GM19455 (cell line): ENCODE results near the gene PRLHR.

Experiments used
- ATAC-seq: cut with Tn5 transposase; IDR thresholded peaks from one replicate; pipeline ENCODE4 v1.9.1; 2021; ENCODE audit not compliant: unreplicated experiment

The PRLHR gene

DNA sequence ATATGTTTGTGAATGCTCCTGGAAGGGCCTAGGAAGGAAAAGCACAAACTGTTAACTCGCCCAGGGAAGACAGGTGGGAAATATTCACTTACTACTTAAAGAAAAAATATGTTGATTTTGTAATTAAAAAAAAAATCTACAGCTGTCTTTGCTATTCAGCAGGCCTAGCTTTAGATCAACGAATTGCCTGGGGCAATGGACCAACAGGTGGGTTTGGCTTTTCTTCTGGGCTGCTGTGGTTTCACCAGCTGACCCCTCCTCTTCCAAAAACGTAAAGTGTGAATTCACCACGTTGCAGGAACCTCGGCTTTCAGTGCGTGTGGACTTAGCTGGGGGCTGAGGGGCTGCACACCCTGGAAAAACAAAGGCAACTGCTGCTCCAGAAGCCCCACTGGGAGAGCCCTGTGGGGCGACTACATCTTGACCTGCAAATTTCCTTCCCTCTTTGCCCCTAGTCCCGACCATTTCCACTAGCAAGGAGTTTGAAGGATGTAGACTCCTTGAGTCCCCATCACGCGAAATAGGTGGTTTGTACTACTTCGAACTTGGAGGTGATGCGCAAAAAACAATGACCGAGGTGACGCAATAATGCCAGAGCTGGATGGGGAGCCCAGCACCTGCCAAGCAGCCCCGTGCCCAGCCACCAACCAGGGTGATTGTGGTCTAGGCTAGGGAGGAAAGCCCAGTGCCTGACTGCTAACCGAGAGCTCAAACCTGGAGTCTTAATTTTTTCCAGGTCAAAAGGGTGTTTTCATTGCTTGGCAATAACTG lies 7.4 kb downstream of the PRLHR start:
- no peak for ATAC-seq

DNA sequence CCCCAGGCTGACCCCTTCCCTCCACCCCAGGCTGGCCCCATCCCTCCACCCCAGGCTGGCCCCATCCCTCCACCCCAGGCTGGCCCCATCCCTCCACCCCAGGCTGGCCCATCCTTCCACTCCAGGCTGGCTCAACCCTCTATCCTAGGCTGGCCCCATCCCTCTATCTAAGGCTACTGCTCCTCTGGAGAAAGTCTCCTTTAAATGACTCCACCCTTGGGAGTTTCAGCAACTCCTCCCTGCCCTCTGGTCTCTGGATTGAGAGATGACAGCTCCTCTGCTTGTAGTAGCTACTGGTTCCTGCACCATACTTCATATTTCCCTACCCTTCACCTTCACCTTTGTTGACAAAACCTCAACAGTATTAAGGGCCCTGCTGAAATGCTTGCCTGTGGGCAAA lies 8.5 kb downstream of the PRLHR start:
- no peak for ATAC-seq

DNA sequence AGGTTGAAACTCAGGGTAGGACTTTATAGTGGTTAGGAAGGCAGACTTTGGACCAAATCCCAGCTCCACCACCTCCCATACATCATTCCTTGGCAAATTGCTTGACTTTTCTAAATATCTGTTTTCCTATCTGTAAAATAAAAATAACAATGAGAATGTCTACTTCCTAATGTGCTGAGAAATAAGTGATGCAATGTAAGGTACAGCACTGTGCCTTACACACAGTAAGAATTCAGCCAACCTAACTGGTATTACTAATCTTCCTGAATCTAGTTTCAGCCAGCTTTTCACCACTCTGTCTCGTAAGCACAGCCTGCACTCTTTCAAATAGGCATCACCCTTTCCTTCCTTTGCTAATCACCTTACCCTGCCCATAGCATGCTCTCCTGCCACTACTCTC lies 9.7 kb downstream of the PRLHR start:
- no peak for ATAC-seq

DNA sequence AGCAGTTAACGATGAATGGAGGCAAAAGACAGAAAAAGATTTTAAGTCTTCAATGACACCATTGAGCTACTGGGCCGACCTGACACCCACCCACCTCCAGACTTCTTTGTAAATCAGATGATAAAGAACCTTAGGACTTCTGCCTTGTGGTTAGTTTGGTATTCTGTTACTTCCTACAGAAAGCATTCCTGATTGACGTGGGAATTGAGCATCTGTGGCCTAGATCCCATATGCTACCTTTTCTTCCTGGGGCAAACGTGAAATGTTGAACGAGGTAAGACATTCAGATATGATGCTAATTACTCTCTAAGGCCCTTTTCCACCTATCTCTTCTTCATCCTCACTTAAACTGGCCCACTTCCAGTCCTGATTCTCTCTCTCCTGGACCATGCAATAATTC lies 10.2 kb downstream of the PRLHR start:
- no peak for ATAC-seq

DNA sequence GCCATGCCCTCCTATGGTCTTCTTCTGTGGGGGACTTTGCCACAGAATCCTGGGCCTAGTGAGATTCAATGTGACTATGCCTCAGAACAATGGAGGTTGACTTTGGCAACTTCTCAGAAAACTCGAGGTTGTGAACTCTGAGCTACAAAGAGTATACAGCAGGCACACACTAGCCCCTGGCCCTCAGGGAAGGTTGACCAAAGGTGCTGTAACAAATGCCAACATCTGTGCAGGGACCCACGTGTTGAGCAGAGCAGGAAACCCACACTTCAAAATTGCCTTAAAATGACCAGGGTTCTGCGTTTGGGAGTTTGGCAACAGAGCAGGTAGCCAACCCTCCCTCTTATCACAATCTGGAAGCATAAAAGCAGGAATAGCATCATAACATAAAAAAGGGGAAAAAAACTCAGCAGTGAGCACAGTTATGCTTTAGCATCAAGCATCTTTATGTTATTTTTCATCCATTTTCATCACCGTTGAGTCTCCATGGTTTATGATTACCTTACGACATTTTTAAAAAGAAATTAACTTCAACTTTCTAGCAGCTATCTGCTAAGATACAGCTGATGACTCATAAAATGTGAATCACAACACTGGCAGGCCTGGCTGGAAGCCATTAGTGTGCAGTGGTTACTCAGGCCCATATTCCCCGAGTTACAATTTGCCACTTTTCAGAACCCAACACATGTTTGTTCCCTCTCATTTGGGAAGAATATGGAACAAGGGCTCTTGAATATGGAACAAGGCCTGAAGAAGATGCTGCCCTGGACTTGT lies 11.1 kb downstream of the PRLHR start:
- ATAC-seq: no peak

DNA sequence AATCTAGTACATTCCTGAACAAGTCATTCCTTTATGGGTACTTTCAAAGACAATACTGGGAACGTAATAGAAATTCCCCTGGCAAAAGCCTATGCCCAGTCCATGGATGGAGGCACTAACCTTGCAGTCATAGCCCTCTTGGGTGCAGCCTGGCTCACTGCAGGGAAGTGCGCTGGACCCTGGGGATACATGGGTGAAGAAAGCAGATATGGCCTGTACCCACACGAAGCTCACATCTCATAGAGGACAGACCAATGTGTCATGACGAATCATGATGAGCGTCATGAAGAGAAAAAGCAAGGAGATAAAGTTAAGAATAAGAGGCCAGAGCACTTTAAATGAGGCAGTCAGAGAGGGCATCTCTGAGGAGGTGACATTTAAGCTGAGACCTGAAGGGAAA lies 11.8 kb downstream of the PRLHR start:
- ATAC-seq: no peak

DNA sequence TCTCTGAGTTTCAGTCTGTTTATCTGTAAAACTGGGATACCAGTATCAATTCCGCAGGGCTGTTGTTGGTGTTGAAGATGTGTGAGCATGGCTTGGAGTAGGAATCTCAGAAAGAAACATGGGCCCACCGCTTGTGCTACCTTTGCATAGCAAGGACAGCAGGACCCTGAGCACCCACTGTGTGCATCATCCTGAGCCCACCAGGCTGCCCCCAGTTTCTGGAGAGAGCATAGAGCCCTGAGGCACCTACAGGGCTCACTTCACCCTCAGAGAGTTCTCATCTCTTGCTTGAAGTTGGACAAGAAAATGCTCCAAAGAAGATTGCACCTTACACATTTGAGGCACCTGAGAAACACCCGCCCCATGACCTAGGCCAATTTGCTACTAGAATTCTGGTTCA lies 12.9 kb downstream of the PRLHR start:
- ATAC-seq: no peak

DNA sequence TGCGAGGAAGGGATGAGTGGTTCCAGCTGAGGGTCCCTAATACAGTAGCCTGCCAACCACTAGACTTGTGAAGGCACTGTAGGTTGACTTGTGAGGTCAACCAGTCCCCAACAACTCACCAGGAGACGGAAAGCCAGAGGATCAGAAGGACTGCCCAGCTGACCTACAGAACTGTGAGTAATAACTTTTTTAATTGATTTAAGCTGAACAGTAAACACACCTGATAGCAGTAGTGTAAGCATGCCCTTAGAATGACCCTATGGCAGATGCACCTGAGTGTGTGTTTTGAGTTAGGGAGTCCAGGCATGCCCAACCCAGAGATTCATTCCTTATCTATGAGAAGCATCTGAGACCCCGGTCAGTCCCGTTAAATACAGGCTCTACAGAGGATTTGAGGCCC lies 14.1 kb downstream of the PRLHR start:
- ATAC-seq: no peak

DNA sequence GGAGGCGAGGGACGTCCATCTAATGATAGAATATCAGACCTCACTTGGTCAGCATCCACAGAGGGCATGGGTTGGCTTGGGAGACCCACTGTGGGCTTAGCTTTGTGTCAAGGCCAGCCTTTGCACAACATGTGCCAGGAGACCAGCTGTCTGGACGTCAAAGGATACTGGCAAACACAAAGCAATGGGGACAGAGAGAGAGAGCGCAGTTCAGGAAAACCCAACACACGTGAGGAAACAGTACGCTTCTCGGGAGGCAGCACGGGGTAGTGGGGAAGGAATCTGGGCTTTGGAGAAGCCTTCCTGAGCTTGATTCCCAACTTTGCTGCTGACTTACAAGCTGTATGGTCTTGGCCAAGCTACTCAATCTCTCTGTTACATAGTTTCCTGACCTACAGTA lies 14.7 kb downstream of the PRLHR start:
- no peak for ATAC-seq

DNA sequence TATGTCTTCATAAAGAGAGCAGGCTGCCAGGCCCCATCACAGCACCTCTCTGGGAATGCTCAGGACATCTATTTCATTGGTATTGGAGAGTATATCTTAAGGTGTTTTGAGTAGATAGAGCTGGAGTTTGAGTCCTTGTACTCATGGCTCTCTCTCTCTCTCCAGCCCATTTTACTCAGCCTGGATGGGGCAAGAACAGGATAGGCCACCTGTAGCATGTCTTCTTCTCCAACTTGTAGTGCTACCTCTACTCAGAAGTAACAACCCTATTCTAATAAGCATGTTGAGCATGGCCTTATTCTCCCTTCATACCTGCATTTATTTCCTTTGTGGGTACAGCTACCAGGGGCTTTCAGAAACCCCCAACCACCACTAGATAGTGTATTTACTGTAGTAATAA lies 21.9 kb downstream of the PRLHR start:
- ATAC-seq: no peak

DNA sequence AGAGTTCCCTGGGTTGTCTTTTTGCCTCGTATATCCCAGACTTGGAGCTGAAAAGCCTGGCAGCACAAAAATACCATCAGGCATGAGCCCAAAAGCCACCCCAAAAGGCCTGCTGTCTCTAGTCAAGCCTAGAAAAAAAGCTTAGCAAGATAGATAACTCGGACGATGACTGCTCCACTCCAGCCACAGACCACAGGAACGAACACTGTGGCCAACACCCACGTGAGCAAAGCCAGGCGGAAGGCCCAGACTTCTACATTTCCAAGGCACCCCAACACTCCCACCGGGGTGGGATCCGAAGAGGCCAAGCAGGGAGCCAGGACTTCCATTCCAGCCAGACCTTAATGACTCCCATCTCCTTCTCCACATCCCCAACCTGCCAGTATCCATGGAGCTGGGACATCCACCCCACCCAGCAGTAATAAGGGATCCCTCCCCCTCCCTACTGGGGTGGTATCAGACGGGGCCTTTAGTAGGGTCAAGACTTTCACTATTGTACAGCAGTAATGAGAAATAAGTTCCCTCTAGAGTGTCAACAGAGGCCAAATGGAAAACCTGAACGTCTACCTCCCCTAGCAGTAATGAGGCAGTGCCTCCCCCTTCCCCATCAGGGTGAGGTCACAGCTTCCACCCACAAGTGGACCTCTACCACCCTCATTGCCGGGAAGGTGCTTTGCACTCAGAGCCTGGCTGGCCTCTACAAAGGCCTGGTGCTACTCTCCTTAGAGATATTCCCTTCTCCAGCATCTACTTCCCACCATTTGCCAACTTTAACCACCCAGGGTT lies 23.0 kb downstream of the PRLHR start:
- ATAC-seq: no peak

DNA sequence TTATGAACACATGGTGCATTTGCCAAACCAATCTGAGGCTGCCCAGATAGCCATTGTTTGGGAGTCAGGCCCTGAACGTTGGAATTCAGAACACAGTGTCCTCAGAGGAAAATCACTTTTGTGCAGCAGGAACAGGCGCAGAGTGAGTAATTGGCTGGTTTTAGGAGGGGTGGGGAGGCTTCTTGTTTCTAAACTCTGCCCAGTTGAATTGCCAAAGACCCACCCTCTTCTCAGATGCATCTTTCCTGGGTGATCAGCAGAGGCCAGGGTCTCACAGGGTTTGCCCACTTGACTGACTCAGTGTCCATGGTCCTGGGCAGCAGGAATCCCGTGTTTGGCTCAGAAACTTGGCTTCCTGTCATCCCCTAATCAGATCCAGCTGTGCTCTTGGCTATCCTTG lies 24.3 kb downstream of the PRLHR start:
- ATAC-seq: no peak

DNA sequence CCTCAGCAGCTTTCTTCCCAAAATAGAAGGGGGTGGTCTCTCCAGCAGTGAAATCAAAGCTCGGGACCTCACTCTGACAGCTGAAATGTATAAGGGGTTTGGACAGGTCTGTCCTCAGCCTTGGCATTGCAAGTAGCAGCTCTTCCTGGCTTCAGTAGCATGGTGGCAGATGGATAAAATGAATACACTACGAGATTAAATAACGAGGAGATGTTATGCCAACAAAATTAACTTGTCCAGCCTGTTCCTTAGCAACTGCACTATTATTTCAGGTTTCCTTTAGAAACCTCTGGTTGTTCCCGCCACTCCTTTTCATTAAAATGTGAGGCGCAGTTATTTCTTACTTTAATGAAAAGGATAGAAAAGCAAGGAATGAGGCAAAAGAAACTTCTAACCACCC lies 24.9 kb downstream of the PRLHR start:
- ATAC-seq: no peak

DNA sequence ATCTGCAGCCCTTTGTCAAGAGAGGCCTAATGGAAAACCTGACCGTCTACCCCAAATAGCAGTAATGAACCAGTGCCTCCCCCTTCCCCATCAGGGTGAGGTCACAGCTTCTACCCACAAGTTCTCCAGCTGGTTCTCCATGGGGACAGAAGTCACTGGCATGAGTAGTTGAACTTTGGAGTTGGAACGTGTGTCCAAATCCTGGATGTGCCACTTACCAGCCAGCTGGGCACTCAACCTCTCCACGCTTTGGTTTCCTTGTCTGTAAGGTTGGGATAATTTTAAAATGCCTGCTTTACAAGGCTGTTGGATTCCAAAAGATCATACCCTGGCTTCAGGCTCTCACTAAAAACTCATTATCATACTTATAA lies 25.6 kb downstream of the PRLHR start:
- ATAC-seq: no peak

DNA sequence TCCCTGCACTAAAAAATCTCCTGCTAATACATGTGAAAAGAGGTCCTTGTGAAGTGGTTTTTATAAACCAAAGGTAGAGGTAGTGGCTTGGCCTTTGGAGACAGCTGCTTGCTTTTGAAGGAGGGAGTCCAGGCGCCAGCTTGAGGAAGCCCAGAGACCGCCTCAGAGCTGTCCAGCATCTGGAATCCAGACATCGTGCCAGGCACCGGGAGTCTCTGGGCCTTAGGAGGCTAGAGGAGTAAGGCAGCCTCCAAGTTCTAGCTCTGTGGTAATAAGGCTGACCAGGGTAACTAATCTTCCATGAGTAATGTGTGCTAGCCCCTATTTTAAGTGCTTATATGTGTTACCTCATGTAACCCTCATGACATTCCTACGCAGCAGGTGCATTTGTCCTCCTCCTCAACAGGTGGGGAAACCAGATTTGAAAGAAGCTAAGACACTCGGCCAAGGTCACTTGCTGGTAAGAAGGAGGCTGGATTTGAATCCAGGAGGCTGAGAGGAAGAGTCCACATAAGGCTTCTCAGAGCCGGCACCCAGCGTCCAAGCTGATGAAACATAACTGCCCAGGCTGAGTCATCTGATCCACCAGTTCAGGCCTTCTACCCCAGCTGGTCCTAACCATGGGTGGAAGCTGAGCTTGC lies 26.1 kb downstream of the PRLHR start:
- no peak for ATAC-seq

DNA sequence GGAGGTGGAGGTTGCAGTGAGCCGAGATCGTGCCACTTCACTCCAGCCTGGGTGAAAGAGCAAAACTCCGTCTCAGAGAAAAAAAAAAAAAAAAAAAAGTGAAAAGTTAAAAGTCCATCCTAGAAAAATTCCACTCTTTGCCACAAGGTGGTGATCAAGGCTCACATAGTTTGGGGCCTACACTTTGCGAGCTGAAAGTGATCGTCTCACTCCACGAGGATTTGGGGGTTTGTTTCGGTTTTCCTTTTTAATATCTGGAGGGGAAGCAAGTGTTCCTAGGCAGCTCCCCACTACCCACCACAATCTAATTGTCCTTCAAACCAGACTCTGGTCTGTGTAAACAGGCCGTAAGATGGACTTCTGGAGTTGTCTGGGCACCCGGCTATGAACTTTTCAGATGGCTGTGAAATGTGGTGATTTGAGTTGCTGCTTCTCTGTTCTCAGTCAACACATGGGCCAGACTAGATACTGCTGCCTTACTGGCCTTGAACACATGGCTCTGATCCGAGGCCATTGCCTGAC lies 27.1 kb downstream of the PRLHR start:
- ATAC-seq: no peak

DNA sequence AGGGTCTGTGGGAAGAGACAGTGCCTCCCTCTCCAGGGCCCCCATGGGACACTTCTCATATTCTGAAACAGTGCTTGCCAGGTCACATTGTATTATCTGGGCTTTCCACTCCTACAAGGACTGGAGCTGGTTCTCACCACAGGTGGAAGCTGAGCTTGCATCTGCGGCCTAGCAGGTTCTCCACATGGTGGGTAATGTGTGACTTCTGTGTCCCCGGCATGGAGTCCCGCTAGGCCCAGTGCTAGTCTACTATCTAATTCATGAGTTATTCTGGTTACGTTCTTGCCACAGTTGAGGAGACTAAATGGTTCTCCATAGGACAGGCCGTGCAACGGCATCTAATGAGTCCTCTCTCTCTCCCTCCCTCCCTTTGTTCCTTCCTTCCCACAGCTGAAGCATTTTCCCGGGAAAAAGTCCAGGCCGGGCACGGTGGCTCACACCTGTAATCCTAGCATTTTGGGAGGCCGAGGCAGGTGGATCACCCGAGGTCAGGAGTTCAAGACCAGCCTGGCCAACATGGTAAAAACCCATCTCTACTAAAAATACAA lies 27.7 kb downstream of the PRLHR start:
- no peak for ATAC-seq

DNA sequence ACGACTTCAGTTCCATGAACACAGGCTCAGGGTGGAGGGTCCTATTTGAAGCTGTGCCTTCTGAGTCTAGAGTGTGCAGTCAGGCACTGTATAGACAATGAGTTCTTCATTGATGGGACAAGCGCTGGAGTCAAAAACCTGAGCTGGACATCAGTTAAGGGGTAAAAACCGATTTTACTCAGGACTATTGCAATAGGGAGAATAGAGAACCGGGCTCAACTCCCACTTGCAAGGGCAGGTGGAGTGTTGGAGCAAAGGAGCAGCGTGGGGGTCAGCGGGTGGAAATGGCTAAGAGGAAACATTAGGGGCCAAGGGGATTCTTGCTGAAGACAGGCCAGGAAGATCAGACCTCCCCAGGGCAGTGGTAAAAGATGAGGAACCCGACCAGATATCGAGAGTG lies 28.5 kb downstream of the PRLHR start:
- no peak for ATAC-seq

DNA sequence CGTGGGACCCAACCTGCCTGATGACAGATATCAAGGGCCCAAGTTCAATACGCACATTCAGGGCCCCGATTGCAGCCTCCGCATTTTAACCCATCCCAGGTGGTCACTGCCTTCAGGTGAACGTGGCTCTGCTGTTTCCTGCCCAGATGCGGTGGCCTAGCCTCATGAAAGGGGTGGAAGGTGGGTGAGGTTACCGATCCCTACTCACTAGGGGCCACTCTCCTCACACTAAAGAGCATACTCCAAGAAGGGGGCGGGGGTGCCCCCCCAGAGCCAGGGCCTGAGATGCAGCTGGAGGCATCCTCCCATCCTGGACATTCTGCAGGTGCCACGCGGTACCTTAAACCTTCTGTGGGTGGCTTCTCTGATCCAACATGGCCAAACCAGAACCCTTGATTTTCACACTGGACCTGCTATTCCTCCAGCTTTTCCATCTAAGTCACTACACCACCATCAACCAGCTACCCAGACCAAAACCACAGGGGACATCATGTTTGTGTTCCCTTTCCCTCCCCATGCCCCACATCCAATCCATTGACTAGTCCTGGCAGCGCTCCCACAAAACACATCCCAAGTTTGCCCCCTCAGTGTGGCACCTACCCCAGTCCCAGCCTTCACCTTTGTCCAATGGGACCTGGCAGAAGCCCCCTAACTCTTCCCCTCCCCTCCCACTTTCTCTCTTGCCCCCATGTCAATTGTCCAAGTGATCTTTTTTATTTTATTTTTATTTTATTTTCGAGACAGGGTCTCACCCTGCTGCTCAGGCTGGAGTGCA lies 30.0 kb downstream of the PRLHR start:
- no peak for ATAC-seq

DNA sequence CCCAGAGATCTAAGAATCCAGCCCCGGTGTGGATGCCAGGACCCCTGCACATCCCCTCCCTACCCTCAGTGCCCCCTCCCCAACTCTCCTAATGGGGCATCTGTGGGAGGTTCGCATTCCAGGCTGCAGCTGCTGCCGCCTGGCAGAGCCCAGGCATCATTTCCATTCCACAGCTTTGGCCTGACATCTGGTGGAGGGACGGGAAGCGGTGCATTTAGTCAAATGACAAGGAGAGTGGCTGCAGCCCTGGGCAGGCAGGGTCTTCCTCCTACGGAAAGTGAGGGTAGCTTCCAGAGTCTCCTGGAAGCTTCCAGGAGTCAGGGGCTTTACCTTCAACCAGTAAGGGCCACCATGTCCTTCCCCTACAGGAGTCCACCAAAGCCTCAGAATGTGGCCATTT lies 30.8 kb downstream of the PRLHR start:
- ATAC-seq: no peak
